Lung (tissue), 12 donors: ENCODE measurements around the gene CACNA1C. TPM values are rescaled to one million over a fixed set of nuclear protein-coding genes. Genes with fewer than 3 reads are reported as not detected.
A peak's percentile ranks its signal among the peaks of the same experiment; 100 is the strongest.

ENCODE experiments used
- ATAC-seq: fragments of 200-7000 bp; cut with Tn5 transposase; one replicate; pipeline ENCODE4 v1.9.1; 2020; ENCODE audit warnings: moderate number of reproducible peaks; ENCODE audit not compliant: insufficient read depth, low FRiP score
- DNase-seq, 3 donors: peaks; one replicate each; pipeline ENCODE4 v3.0.0-alpha.2; 2013 to 2017
- H3K27ac ChIP-seq, 2 donors: one replicate each; pipeline ENCODE4 v1.5.1; 2013; ENCODE audit warnings: mild to moderate bottlenecking in 2 of 2, moderate library complexity in 2 of 2, control low read depth in 1 of 2, inconsistent platforms in 1 of 2, low read depth in 1 of 2, low read length in 1 of 2
- H3K27me3 ChIP-seq, 3 donors: one replicate each; pipeline ENCODE4 v1.5.1; 2013; ENCODE audit warnings: low read length in 2 of 3; ENCODE audit not compliant: control insufficient read depth in 3 of 3, insufficient read depth in 3 of 3
- H3K36me3 ChIP-seq, 4 donors: one replicate each; pipeline ENCODE4 v1.5.1; 2013; ENCODE audit warnings: low read length in 4 of 4, mild to moderate bottlenecking in 1 of 4, moderate library complexity in 1 of 4; ENCODE audit not compliant: control insufficient read depth in 4 of 4, insufficient read depth in 4 of 4
- H3K4me1 ChIP-seq, 5 donors: one replicate each; pipeline ENCODE4 v1.5.1; 2013; ENCODE audit warnings: low read length in 5 of 5, mild to moderate bottlenecking in 2 of 5, moderate library complexity in 1 of 5; ENCODE audit not compliant: control insufficient read depth in 5 of 5, insufficient read depth in 5 of 5
- H3K4me3 ChIP-seq: one replicate; pipeline ENCODE4 v1.5.1; 2013; ENCODE audit warnings: mild to moderate bottlenecking, control low read depth, moderate library complexity
- H3K9ac ChIP-seq, 2 donors: one replicate each; pipeline ENCODE4 v1.5.1; 2013; ENCODE audit warnings: low read length in 2 of 2, control low read depth in 1 of 2; ENCODE audit not compliant: insufficient read depth in 1 of 2
- H3K9me3 ChIP-seq, 4 donors: one replicate each; pipeline ENCODE4 v1.5.1; 2013; ENCODE audit warnings: low read length in 3 of 4, mild to moderate bottlenecking in 1 of 4, moderate library complexity in 1 of 4; ENCODE audit not compliant: control insufficient read depth in 4 of 4, insufficient read depth in 3 of 4
- WGBS, 2 donors: extraction: QIAGEN DNeasy Blood & Tissue Kit; methylation state at CpG; one replicate each; pipeline ENCODE4 v1.1.7; 2013; 5-methylcytosine and 5-hydroxymethylcytosine counted together
- polyA plus RNA-seq, 2 donors: library from polyadenylated mRNA; stranded (reverse); fragments of 200-250 nt; gene quantifications; one replicate each; pipeline ENCODE4 v1.2.1, GENCODE V29; 2013
- total RNA-seq, 2 donors: library from RNA; depleted of rRNA in 1 of 2; stranded (reverse); fragments of >200 nt in 1 of 2; gene quantifications; one replicate each; pipeline ENCODE4 v1.2.1, GENCODE V29; 2014 to 2021
- TF ChIP-seq, protein P1 (sequence below): IDR thresholded peaks from 2 replicates; pipeline ENCODE4 v1.5.1; 2012; ENCODE audit warnings: mild to moderate bottlenecking; ENCODE audit errors: control extremely low read depth, extremely low read depth
- donor health status: control.
- donor health status: control.
- donor health status: Bipolar disorder and iron deficiency.
- donor health status: healthy.
- donor health status: DM: yes; HTN: yes; CAD: no.

CACNA1C gene
- total and polyA plus RNA-seq, 4 donors: 3.2 to 17.5 (median 7.5) TPM

DNA sequence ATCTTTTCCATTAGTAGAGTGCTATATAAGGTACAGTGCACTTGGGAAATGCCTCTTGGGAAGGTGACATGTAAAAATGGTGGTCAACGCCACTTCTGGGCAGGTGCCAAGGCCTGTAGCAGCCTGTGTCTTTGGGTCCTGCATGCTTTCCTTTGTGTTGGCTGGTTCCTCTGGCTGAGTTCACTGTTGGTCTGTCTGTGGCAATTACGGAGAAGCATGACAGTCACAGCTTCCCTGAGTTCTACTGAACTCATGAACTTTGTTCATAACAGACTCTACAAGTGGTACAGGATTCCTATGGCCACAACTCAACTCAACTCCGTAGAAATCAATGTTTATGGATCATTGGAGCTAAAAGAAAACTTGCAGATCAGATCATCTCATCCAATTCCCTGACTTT, 98.0 kb downstream of the CACNA1C start:
- H3K27me3 ChIP-seq: no peaks in the 10 kb centered on the region
- H3K27ac ChIP-seq: no peak overlapping the region
- WGBS, 2 donors: 80 to 86% methylated on average over 3 of the region's 3 CpGs
- H3K4me1 ChIP-seq: peaks cover 0 to 38% (median 7%) of the 10 kb centered on the region in 5 donors
- H3K4me3 ChIP-seq: no peak overlapping the region
- ATAC-seq: no peak
- H3K9me3 ChIP-seq: peaks cover 0 to 2% (median 0%) of the 10 kb centered on the region in 4 donors
- DNase-seq: no peak
- H3K9ac ChIP-seq: no peak overlapping the region
- no peaks in the 10 kb centered on the region for H3K36me3 ChIP-seq
- TF ChIP-seq, protein P1, sequence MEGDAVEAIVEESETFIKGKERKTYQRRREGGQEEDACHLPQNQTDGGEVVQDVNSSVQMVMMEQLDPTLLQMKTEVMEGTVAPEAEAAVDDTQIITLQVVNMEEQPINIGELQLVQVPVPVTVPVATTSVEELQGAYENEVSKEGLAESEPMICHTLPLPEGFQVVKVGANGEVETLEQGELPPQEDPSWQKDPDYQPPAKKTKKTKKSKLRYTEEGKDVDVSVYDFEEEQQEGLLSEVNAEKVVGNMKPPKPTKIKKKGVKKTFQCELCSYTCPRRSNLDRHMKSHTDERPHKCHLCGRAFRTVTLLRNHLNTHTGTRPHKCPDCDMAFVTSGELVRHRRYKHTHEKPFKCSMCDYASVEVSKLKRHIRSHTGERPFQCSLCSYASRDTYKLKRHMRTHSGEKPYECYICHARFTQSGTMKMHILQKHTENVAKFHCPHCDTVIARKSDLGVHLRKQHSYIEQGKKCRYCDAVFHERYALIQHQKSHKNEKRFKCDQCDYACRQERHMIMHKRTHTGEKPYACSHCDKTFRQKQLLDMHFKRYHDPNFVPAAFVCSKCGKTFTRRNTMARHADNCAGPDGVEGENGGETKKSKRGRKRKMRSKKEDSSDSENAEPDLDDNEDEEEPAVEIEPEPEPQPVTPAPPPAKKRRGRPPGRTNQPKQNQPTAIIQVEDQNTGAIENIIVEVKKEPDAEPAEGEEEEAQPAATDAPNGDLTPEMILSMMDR: no peak

DNA sequence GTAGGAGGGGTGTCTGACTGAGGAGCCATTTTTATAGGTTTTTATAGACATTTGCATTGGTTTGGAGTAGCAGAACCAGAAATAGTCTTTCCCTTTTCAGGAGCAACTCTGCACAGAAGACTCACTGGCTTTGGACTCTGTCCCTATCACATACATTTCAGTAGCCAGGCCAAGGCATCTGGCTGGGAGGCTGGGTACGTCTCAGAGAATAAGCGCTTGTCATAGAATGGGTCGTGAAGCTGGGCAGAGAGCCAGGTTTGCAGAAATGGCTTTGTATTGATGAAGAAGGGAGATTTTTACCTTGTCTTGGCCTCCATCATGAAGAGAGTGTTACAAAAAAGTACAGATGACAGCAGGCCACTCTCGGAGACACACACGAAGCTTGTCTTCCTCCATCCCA, 98.6 kb downstream of the CACNA1C start:
- WGBS, 2 donors: 81 to 90% methylated on average over 5 of the region's 5 CpGs

DNA sequence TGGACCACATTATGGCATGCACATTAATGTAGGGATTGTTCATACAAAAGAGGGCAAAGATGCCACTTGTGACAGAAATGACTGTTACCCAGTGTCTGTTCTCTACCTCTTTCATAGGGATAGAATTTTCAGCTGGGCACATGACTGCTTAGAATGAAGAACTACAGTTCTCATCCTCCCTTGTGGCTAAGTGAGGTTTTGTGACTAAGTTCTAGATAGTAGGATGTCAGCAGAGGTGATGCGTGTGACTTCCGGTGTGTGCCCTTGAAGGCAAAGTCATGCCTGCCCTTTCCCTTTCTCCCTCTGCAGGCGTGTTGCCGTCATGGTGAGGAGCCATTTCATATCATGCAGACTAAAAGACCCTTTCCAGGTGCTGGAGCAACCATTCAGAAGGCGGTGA, 99.3 kb downstream of the CACNA1C start:
- Histone ChIP-seq H3K4me1 (peaks cover 0 to 38% (median 6%) of the 10 kb centered on the region in 5 donors), H3K9ac (no peak overlapping the region), H3K4me3 (no peak overlapping the region), H3K27ac (peak overlapping the region in 1 of 2 donors; percentile 76), H3K36me3 (no peaks in the 10 kb centered on the region), H3K9me3 (peaks cover 0 to 2% (median 0%) of the 10 kb centered on the region in 4 donors), H3K27me3 (no peaks in the 10 kb centered on the region)
- no peak for DNase-seq
- WGBS, 2 donors: 94 to 100% methylated on average over 5 of the region's 5 CpGs
- TF ChIP-seq, protein P1: no peak
- no peak for ATAC-seq

More for the DNA sequence above, 98.6 kb downstream of the CACNA1C start:
- TF ChIP-seq, protein P1: no peak
- Histone ChIP-seq H3K4me3 (no peak overlapping the region), H3K36me3 (no peaks in the 10 kb centered on the region), H3K9me3 (peaks cover 0 to 2% (median 0%) of the 10 kb centered on the region in 4 donors), H3K4me1 (peaks cover 0 to 38% (median 7%) of the 10 kb centered on the region in 5 donors), H3K27me3 (no peaks in the 10 kb centered on the region), H3K9ac (no peak overlapping the region), H3K27ac (peak overlapping the region in 1 of 2 donors; percentile 47)
- peak in 2 of 3 donors; percentile 26 to 35 for DNase-seq
- no peak for ATAC-seq

DNA sequence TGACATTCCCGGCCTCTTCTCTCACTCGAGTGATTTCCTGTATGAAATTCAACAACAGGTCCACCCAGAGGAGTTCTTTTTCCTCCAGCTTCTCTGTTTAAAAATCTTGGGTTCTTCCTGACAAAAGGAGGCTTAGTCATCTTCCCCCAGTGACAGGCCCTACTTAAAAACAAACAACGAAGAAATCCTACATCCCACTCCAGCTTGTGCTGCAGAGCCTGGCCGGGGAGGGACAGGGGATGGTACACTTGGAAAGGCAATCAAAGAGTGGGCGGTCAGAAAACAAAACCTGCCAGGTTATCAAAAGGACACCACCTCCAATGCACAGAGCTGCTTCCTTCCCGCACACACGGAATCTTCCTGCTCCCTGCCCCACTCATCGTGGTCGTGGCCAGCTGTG, 101.3 kb downstream of the CACNA1C start:
- Histone ChIP-seq H3K9me3 (peaks cover 0 to 2% (median 0%) of the 10 kb centered on the region in 4 donors), H3K9ac (no peak overlapping the region), H3K4me1 (peaks cover 0 to 35% (median 5%) of the 10 kb centered on the region in 5 donors), H3K4me3 (no peak overlapping the region), H3K36me3 (no peaks in the 10 kb centered on the region), H3K27me3 (no peaks in the 10 kb centered on the region), H3K27ac (peak overlapping the region in 1 of 2 donors; percentile 76)
- TF ChIP-seq, protein P1: no peak
- WGBS, 2 donors: 35 to 50% methylated on average over 9 of the region's 9 CpGs
- DNase-seq (no peak), ATAC-seq (no peak)
